Neural cell (in vitro differentiated cells): Measurements from ENCODE around the gene FERMT2. TPM values are rescaled to one million over a fixed set of nuclear protein-coding genes. Genes with fewer than 3 reads are reported as not detected.

Experiments used
- H2AFZ ChIP-seq: fragments of 200-600, 300-800 bp; sonication (generic), shearing (Covaris generic); 2 replicates; pipeline ENCODE4 v1.6.0; 2014; ENCODE audit warnings: low read depth, mild to moderate bottlenecking, antibody characterized with exemption, low read length, moderate library complexity
- H3F3A ChIP-seq: fragments of 200-600 bp; shearing (Covaris generic); 2 replicates; pipeline ENCODE4 v1.6.1; 2016; ENCODE audit warnings: mild to moderate bottlenecking, moderate library complexity, mixed read lengths, antibody characterized with exemption, low read length; ENCODE audit not compliant: insufficient read depth, poor library complexity, severe bottlenecking
- H3K27ac ChIP-seq: fragments of 200-600, 300-800 bp; sonication (generic), shearing (Covaris generic); 2 replicates; pipeline ENCODE4 v1.5.1; 2014; ENCODE audit warnings: mild to moderate bottlenecking, low read length, moderate library complexity
- H3K27me3 ChIP-seq: fragments of 300-800, 200-600 bp; sonication (generic), shearing (Covaris generic); 2 replicates; pipeline ENCODE4 v1.6.0; 2014; ENCODE audit warnings: mild to moderate bottlenecking, low read depth, low read length, moderate library complexity; ENCODE audit not compliant: insufficient read depth
- H3K36me3 ChIP-seq: fragments of 300-800, 200-600 bp; sonication (generic), shearing (Covaris generic); 2 replicates; pipeline ENCODE4 v1.5.1; 2014; ENCODE audit warnings: mild to moderate bottlenecking, antibody characterized with exemption, low read length, moderate library complexity; ENCODE audit not compliant: insufficient read depth
- H3K4me2 ChIP-seq: fragments of 300-800, 200-600 bp; sonication (generic), shearing (Covaris generic); 2 replicates; pipeline ENCODE4 v1.6.0; 2014; ENCODE audit warnings: mild to moderate bottlenecking, low read length
- H3K4me3 ChIP-seq: fragments of 300-800, 200-600 bp; sonication (generic), shearing (Covaris generic); 2 replicates; pipeline ENCODE4 v1.5.1; 2014; ENCODE audit warnings: mild to moderate bottlenecking, low read length, moderate library complexity
- H3K79me2 ChIP-seq: fragments of 200-600 bp; shearing (Covaris generic); replicated peaks from 2 replicates; pipeline ENCODE4 v1.6.0; 2014; ENCODE audit warnings: mild to moderate bottlenecking, low read length, moderate library complexity; ENCODE audit not compliant: insufficient read depth
- H3K9ac ChIP-seq: fragments of 300-800, 200-600 bp; sonication (generic), shearing (Covaris generic); 2 replicates; pipeline ENCODE4 v1.6.1; 2016; ENCODE audit warnings: mild to moderate bottlenecking, low read length, mixed read lengths
- H3K9me2 ChIP-seq: fragments of 200-600 bp; shearing (Covaris generic); 2 replicates; pipeline ENCODE4 v1.6.1; 2016; ENCODE audit warnings: mild to moderate bottlenecking, low read length, mixed read lengths; ENCODE audit not compliant: insufficient read depth
- H3K9me3 ChIP-seq: fragments of 200-600, 300-800 bp; sonication (generic), shearing (Covaris generic); 2 replicates; pipeline ENCODE4 v1.6.1; 2016; ENCODE audit warnings: mild to moderate bottlenecking, mixed run types, low read length, moderate library complexity, mixed read lengths
- H4K20me1 ChIP-seq: fragments of 200-600 bp; shearing (Covaris generic); 2 replicates; pipeline ENCODE4 v1.6.1; 2016; ENCODE audit warnings: mild to moderate bottlenecking, mixed run types; ENCODE audit not compliant: insufficient read depth
- CTCF ChIP-seq: fragments of 450-650 bp; IDR thresholded peaks from 2 replicates; pipeline ENCODE4 v1.5.1; 2014; ENCODE audit warnings: antibody characterized with exemption, mild to moderate bottlenecking, moderate library complexity; ENCODE audit not compliant: poor library complexity, severe bottlenecking
- EP300 ChIP-seq: fragments of 450-650 bp; conservative IDR thresholded peaks from 2 replicates; pipeline ENCODE4 v1.6.1; 2014; ENCODE audit warnings: antibody characterized with exemption, mild to moderate bottlenecking, moderate library complexity; ENCODE audit not compliant: poor library complexity, severe bottlenecking
- EZH2 ChIP-seq: fragments of 200-600, 300-800 bp; shearing (Covaris generic), sonication (generic); IDR thresholded peaks from 2 replicates; pipeline ENCODE4 v1.6.1; 2014; ENCODE audit warnings: antibody characterized with exemption, low read length, borderline replicate concordance, mild to moderate bottlenecking; ENCODE audit not compliant: insufficient read depth, poor library complexity, severe bottlenecking
- MXI1 ChIP-seq: fragments of 450-650 bp; conservative IDR thresholded peaks from 2 replicates; pipeline ENCODE4 v1.6.1; 2014; ENCODE audit warnings: antibody characterized with exemption, mild to moderate bottlenecking; ENCODE audit not compliant: poor library complexity, severe bottlenecking
- POLR2AphosphoS5 ChIP-seq: IDR thresholded peaks from 2 replicates; pipeline ENCODE4 v1.6.1; 2012
- RAD21 ChIP-seq: fragments of 450-650 bp; conservative IDR thresholded peaks from 2 replicates; pipeline ENCODE4 v1.6.1; 2014; ENCODE audit warnings: antibody characterized with exemption, mild to moderate bottlenecking, moderate library complexity
- REST ChIP-seq: IDR thresholded peaks from 2 replicates; pipeline ENCODE4 v1.6.1; 2012; ENCODE audit warnings: borderline replicate concordance
- SMC3 ChIP-seq: fragments of 450-650 bp; conservative IDR thresholded peaks from 2 replicates; pipeline ENCODE4 v1.6.1; 2014; ENCODE audit warnings: antibody characterized with exemption, mild to moderate bottlenecking, moderate library complexity; ENCODE audit not compliant: poor library complexity
- TAF1 ChIP-seq: IDR thresholded peaks from 2 replicates; pipeline ENCODE4 v1.6.1; 2012; ENCODE audit warnings: low read depth
- polyA plus RNA-seq: library from polyadenylated mRNA; depleted of rRNA; stranded (reverse); fragments of >200 nt; gene quantifications from 2 replicates; pipeline ENCODE4 v1.2.3, GENCODE V29; 2014

Gene FERMT2
- polyA plus RNA-seq, 1 donor from 2014 or later, result 59.6 TPM

- TF ChIP-seq RAD21 (no peak), EZH2 (no peak), CTCF (no peak), SMC3 (no peak), MXI1 (no peak), TAF1 (no peak), REST (no peak), POLR2AphosphoS5 (no peak), EP300 (no peak)
- H3K27me3 ChIP-seq, result no peaks in the 10 kb centered on the region
- H3K9me2 ChIP-seq, result no peaks in the 10 kb centered on the region
- H3K9me3 ChIP-seq, result no peaks in the 10 kb centered on the region
- no peak overlapping the region for H2AFZ ChIP-seq
- no peaks in the 10 kb centered on the region for H3K79me2 ChIP-seq
- H3K27ac ChIP-seq, result no peak overlapping the region
- H3K36me3 ChIP-seq, result no peaks in the 10 kb centered on the region
- no peak overlapping the region for H3K4me2 ChIP-seq
- H4K20me1 ChIP-seq, result no peaks in the 10 kb centered on the region
- H3K9ac ChIP-seq, result no peak overlapping the region
- H3F3A ChIP-seq, result no peaks in the 10 kb centered on the region
- no peak overlapping the region for H3K4me3 ChIP-seq
Observed at GRCh38 chr14:52827426-52827825, 123.4 kb downstream of the FERMT2 start.

GRCh38 chr14:52825085-52825484 is 125.8 kb downstream of the FERMT2 start:
- H3K9ac ChIP-seq, result no peak overlapping the region
- H2AFZ ChIP-seq, result no peak overlapping the region
- H3K9me2 ChIP-seq, result no peaks in the 10 kb centered on the region
- H3K9me3 ChIP-seq, result no peaks in the 10 kb centered on the region
- no peak overlapping the region for H3K4me2 ChIP-seq
- TF ChIP-seq SMC3 (no peak), CTCF (no peak), EP300 (no peak), TAF1 (no peak), RAD21 (no peak), REST (no peak), MXI1 (no peak), EZH2 (no peak), POLR2AphosphoS5 (no peak)
- H3K4me3 ChIP-seq, result no peak overlapping the region
- no peaks in the 10 kb centered on the region for H3K79me2 ChIP-seq
- no peaks in the 10 kb centered on the region for H3K36me3 ChIP-seq
- H4K20me1 ChIP-seq, result no peaks in the 10 kb centered on the region
- H3F3A ChIP-seq, result no peaks in the 10 kb centered on the region
- no peak overlapping the region for H3K27ac ChIP-seq
- H3K27me3 ChIP-seq, result no peaks in the 10 kb centered on the region
